GM19043 (cell line): ENCODE measurements around the gene BEND7.

Experiments
- ATAC-seq: cut with Tn5 transposase; IDR thresholded peaks from one replicate; pipeline ENCODE4 v1.9.1; 2021; ENCODE audit warnings: low read depth; ENCODE audit not compliant: unreplicated experiment

BEND7 gene

GRCh38 chr10:13393640-13394039 is 135.2 kb downstream of the BEND7 start:
- no peak for ATAC-seq

GRCh38 chr10:13392701-13393100 is 136.1 kb downstream of the BEND7 start:
- ATAC-seq = no peak
